Transverse colon (tissue), 4 donors: ENCODE data around the gene MYO1B.

Experiments
- POLR2A ChIP-seq: fragments of 450-650 bp; IDR thresholded peaks from one replicate; pipeline ENCODE4 v1.6.1; 2016; ENCODE audit warnings: antibody characterized with exemption, mild to moderate bottlenecking, moderate library complexity
- POLR2AphosphoS5 ChIP-seq, 3 donors: sonication (generic); formaldehyde crosslinking; IDR thresholded peaks; one replicate each; pipeline ENCODE4 v1.6.1; 2016; ENCODE audit warnings: antibody characterized with exemption in 3 of 3
- TF ChIP-seq, protein P1 (sequence below), 5 experiments: fragments of 200-600 bp in 3 of 5; fragments of 450-650 bp in 2 of 5; sonication (generic) in 3 of 5; IDR thresholded peaks; 1 replicate in 2 of 5; 2 replicates in 3 of 5; pipeline ENCODE4 v1.5.1; 2016 to 2017; ENCODE audit warnings: antibody characterized with exemption in 5 of 5, inconsistent platforms in 3 of 5, mild to moderate bottlenecking in 2 of 5, moderate library complexity in 1 of 5

- no peak for TF ChIP-seq POLR2AphosphoS5 (IDR thresholded peaks at IDR 0.05)
- TF ChIP-seq, protein P1, sequence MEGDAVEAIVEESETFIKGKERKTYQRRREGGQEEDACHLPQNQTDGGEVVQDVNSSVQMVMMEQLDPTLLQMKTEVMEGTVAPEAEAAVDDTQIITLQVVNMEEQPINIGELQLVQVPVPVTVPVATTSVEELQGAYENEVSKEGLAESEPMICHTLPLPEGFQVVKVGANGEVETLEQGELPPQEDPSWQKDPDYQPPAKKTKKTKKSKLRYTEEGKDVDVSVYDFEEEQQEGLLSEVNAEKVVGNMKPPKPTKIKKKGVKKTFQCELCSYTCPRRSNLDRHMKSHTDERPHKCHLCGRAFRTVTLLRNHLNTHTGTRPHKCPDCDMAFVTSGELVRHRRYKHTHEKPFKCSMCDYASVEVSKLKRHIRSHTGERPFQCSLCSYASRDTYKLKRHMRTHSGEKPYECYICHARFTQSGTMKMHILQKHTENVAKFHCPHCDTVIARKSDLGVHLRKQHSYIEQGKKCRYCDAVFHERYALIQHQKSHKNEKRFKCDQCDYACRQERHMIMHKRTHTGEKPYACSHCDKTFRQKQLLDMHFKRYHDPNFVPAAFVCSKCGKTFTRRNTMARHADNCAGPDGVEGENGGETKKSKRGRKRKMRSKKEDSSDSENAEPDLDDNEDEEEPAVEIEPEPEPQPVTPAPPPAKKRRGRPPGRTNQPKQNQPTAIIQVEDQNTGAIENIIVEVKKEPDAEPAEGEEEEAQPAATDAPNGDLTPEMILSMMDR (IDR thresholded peaks at IDR 0.05): no peak
- no peak for TF ChIP-seq POLR2A
Observed at GRCh38 chr2:191220671-191221070, 24.5 kb upstream of the MYO1B start.
